ENCODE data around the gene SSBP1.

- TF ChIP-seq POLR2A (IDR thresholded peaks at IDR 0.05; ENCODE audit: low read depth) = no peak
- TF ChIP-seq CTCF (IDR thresholded peaks at IDR 0.05) = no peak
- TF ChIP-seq EP300 (IDR thresholded peaks at IDR 0.05) = no peak
These were observed 23.1 kb upstream of the SSBP1 start for GRCh38 chr7:141715018-141715417.

Data from esophagus muscularis mucosa (tissue), 4 donors.